HepG2 (cell line): Measurements from ENCODE around the gene LMX1B. TPM values are rescaled to one million over a fixed set of nuclear protein-coding genes. Genes with fewer than 3 reads are reported as not detected.

ENCODE experiments used
- ATAC-seq: fragments of 200-7000 bp; cut with Tn5 transposase; 3 replicates; pipeline ENCODE4 v1.9.1; 2020; ENCODE audit warnings: mild to moderate bottlenecking, moderate library complexity
- BruUV-seq: library from RNA; stranded (reverse); fragments of 400-500 nt; replicated peaks from 2 replicates; lab custom pipeline; 2021; lab: Mats Ljungman, UMichigan
- CTCF ChIA-PET: fragments of 300-600 bp; formaldehyde crosslinking; extraction: SDS; loops from one replicate; lab custom pipeline; 2021; ENCODE audit warnings: low total read pairs, inconsistent platforms, low intra/inter-chr PET ratio; lab: Yijun Ruan, JAX
- POLR2A ChIA-PET: fragments of 350-600 bp; sonication (Branson Sonifier 250); formaldehyde crosslinking; loops from one replicate; lab custom pipeline; 2020; ENCODE audit warnings: antibody characterized with exemption, inconsistent platforms; lab: Yijun Ruan, JAX
- DNase-seq: peaks from one replicate; pipeline ENCODE4 v3.0.0-alpha.2; 2015; ENCODE audit warnings: low spot score
- FAIRE-seq: peaks from 3 replicates; lab custom pipeline; 2011; peaks lifted over from hg19 to GRCh38; lab: Jason Lieb, UNC
- H2AFZ ChIP-seq: one replicate; pipeline ENCODE4 v1.6.1; 2011; ENCODE audit warnings: low read length, inconsistent platforms
- H3K27ac ChIP-seq: fragments of 300-600 bp; 3 replicates; pipeline ENCODE4 v1.8.0; 2011; ENCODE audit warnings: mixed run types, mild to moderate bottlenecking, mixed read lengths, low read length, inconsistent platforms; ENCODE audit not compliant: insufficient read depth; ENCODE audit errors: extremely low read length
- H3K27me3 ChIP-seq, 2 experiments: fragments of 200-600 bp in 1 of 2; 2 replicates in 1 of 2; 3 replicates in 1 of 2; pipeline versions ENCODE4 v1.6.0 to v1.8.0; 2011; ENCODE audit warnings: low read length in 2 of 2, mild to moderate bottlenecking in 2 of 2, moderate library complexity in 2 of 2, inconsistent platforms in 1 of 2; ENCODE audit not compliant: insufficient read depth in 2 of 2, control insufficient read depth in 1 of 2
- H3K36me3 ChIP-seq, 2 experiments: fragments of 200-600 bp in 1 of 2; replicated peaks in 1 of 2; 2 replicates in 1 of 2; 3 replicates in 1 of 2; pipeline versions ENCODE4 v1.5.1 to v1.8.0; 2011; ENCODE audit warnings: low read length in 2 of 2, inconsistent platforms in 1 of 2; ENCODE audit not compliant: insufficient read depth in 2 of 2, control insufficient read depth in 1 of 2
- H3K4me1 ChIP-seq: 2 replicates; pipeline ENCODE4 v1.5.1; 2012; ENCODE audit warnings: low read length, inconsistent platforms; ENCODE audit not compliant: insufficient read depth
- H3K4me2 ChIP-seq: 2 replicates; pipeline ENCODE4 v1.6.0; 2011; ENCODE audit warnings: low read depth, low read length, inconsistent platforms
- H3K4me3 ChIP-seq, 3 experiments: fragments of 200-600 bp in 1 of 3; sonication (generic), shearing (Covaris generic) in 1 of 3; replicated peaks in 1 of 3; 2 replicates each; pipeline ENCODE4 v1.5.1; 2011 to 2016; ENCODE audit warnings: low read length in 3 of 3, inconsistent platforms in 2 of 3, low read depth in 2 of 3, mild to moderate bottlenecking in 2 of 3, control low read depth in 1 of 3, mixed read lengths in 1 of 3; ENCODE audit not compliant: insufficient read depth in 1 of 3
- H3K79me2 ChIP-seq: one replicate; pipeline ENCODE4 v1.6.1; 2011; ENCODE audit warnings: low read length, inconsistent platforms; ENCODE audit not compliant: insufficient read depth
- H3K9ac ChIP-seq: 2 replicates; pipeline ENCODE4 v1.6.0; 2011; ENCODE audit warnings: mild to moderate bottlenecking, low read depth, low read length, inconsistent platforms; ENCODE audit not compliant: insufficient read depth
- H3K9me3 ChIP-seq: 2 replicates; pipeline ENCODE4 v1.5.1; 2012; ENCODE audit warnings: mild to moderate bottlenecking, low read length
- H4K20me1 ChIP-seq: 2 replicates; pipeline ENCODE4 v1.6.0; 2011; ENCODE audit warnings: inconsistent platforms, mild to moderate bottlenecking, low read length, moderate library complexity; ENCODE audit not compliant: insufficient read depth
- CBX2 ChIP-seq, 2 experiments: fragments of 200-600 bp in 1 of 2; sonication (generic); formaldehyde crosslinking in 1 of 2; IDR thresholded peaks; 2 replicates each; pipeline versions ENCODE4 v1.7.0 to v1.8.1; 2018 to 2022; ENCODE audit warnings: low read depth in 2 of 2, low read length in 1 of 2, mild to moderate bottlenecking in 1 of 2, missing genetic modification reagents in 1 of 2
- GPN1 ChIP-seq: sonication (generic); formaldehyde crosslinking; IDR thresholded peaks from 2 replicates; pipeline ENCODE4 v1.5.1; 2020; ENCODE audit warnings: missing genetic modification reagents, borderline replicate concordance
- MAFK ChIP-seq, 2 experiments: IDR thresholded peaks in 1 of 2; conservative IDR thresholded peaks in 1 of 2; 2 replicates each; pipeline ENCODE4 v1.6.1; 2011; ENCODE audit warnings: improper control_type of control experiment in 2 of 2, low read length in 2 of 2
- MTF2 ChIP-seq: sonication (generic); formaldehyde crosslinking; IDR thresholded peaks from 2 replicates; pipeline ENCODE4 v1.5.0; 2020; ENCODE audit warnings: missing genetic modification reagents, borderline replicate concordance
- TEAD3 ChIP-seq: optimal IDR thresholded peaks from 2 replicates; pipeline ENCODE3; 2016; ENCODE audit warnings: borderline replicate concordance
- ZNF607 ChIP-seq: sonication (generic); formaldehyde crosslinking; IDR thresholded peaks from 2 replicates; pipeline ENCODE4 v1.5.1; 2020; ENCODE audit warnings: missing genetic modification reagents, mild to moderate bottlenecking, borderline replicate concordance
- ZSCAN30 ChIP-seq: sonication (generic); formaldehyde crosslinking; IDR thresholded peaks from 2 replicates; pipeline ENCODE4 v1.5.0; 2020; ENCODE audit warnings: mild to moderate bottlenecking, missing genetic modification reagents
- WGBS: methylation state at CpG from one replicate; pipeline ENCODE4 v1.1.6; 2017; ENCODE audit warnings: low lambda C conversion rate; 5-methylcytosine and 5-hydroxymethylcytosine counted together
- in situ Hi-C: cut with HindIII; loops from 2 replicates; pipeline ENCODE4 v1.10.0; 2017; ENCODE audit warnings: low pct_unique_long_range_greater_than_20kb; ENCODE audit not compliant: extremely low pct_ligation_motif_present
- intact Hi-C: fragments of 100-400 bp; cut with micrococcal nuclease; formaldehyde crosslinking; loops from one replicate; pipeline ENCODE4 v1.10.0; 2022; ENCODE audit not compliant: unreplicated experiment
- polyA plus RNA-seq, 8 experiments: library from polyadenylated mRNA; depleted of rRNA in 3 of 8; stranded (reverse) in 7 of 8; unstranded in 1 of 8; fragments of >200 nt; fragmentation: Illumina TruSeq in 4 of 8; extraction: Trizol in 4 of 8; gene quantifications; 2 replicates each; pipeline versions ENCODE4 v1.2.1 to v1.2.3, GENCODE V29; 2011 to 2016; ENCODE audit warnings: low read depth in 4 of 8, missing spikeins in 1 of 8, mixed read lengths in 1 of 8; ENCODE audit not compliant: insufficient read depth in 1 of 8
- total RNA-seq, 5 experiments: library from RNA; depleted of rRNA; stranded (reverse); fragments of >200 nt; fragmentation: Illumina TruSeq; extraction: Trizol; gene quantifications; 2 replicates each; pipeline ENCODE4 v1.2.3, GENCODE V29; 2016; ENCODE audit warnings: low read depth in 1 of 5

Gene LMX1B
- total and polyA plus RNA-seq, 2 of the 13 experiments (the other 11 are each of a cell fraction or from before 2014, with no cell fraction given): not detected

- Histone ChIP-seq H3K4me3 (no peak overlapping the region), H3K4me1 (no peaks in the 10 kb centered on the region), H3K9ac (no peak overlapping the region), H4K20me1 (no peaks in the 10 kb centered on the region), H3K36me3 (no peaks in the 10 kb centered on the region), H3K4me2 (no peak overlapping the region), H2AFZ (no peak overlapping the region), H3K79me2 (no peaks in the 10 kb centered on the region), H3K27me3 (peaks cover 31 to 100% of the 10 kb centered on the region in 2 experiments; a peak in 4 of 5 replicates), H3K9me3 (no peaks in the 10 kb centered on the region), H3K27ac (no peak overlapping the region)
- no peak for DNase-seq
- intact Hi-C loops (no loop called here), in situ Hi-C loops (no loop called here)
- TF ChIP-seq TEAD3 (no peak), GPN1 (no peak), MTF2 (CRISPR knock-in tag) (no peak), MAFK (conservative IDR thresholded peaks at IDR 0.05 in 1 of 2, IDR thresholded peaks at IDR 0.05 in 1 of 2; ENCODE audit: low read length in 2 of 2) (no peak)
- WGBS: 33% methylated on average over 25 of the region's 52 CpGs
- ATAC-seq: no peak
- BruUV-seq: no TSS peak
- CTCF ChIA-PET: no interaction called here
- POLR2A ChIA-PET: no interaction called here
- FAIRE-seq: no peak
These were observed 10.1 kb downstream of the LMX1B start for GRCh38 chr9:126623667-126624478.

DNA sequence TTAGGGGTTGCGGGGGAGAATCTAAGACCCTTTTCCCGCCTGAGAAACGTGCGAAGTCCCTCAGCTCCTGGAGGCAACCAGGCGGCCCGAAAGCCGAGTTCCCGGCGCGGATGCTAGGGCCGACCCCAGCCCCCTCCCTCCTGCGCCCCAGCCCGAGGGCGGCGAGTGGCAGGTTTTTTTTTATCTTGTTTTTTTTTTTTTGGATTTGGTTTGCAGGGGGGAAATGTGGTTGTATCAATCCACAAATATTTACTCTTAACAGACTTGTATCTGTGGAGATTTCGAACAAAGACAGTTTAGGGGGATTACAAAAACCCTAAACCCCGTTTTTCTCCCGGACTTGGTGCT is 10.7 kb downstream of the LMX1B start:
- WGBS: 29% methylated on average over 18 of the region's 18 CpGs
- no peaks in the 10 kb centered on the region for H3K79me2 ChIP-seq
- H3K4me1 ChIP-seq: no peaks in the 10 kb centered on the region
- ChIA-PET CTCF (no interaction called here), POLR2A (no interaction called here)
- H3K36me3 ChIP-seq: no peaks in the 10 kb centered on the region
- DNase-seq (no peak), ATAC-seq (no peak), FAIRE-seq (no peak)
- no peak overlapping the region for H3K27ac ChIP-seq
- in situ Hi-C loops: no loop called here
- no peak overlapping the region for H3K9ac ChIP-seq
- no TSS peak for BruUV-seq
- TF ChIP-seq ZNF607 (no peak), ZSCAN30 (CRISPR knock-in tag) (no peak), CBX2 (IDR thresholded peaks at IDR 0.05; ENCODE audit: low read depth, low read length) (0 out of 2 replicates have a peak, but pooled peaks have one; percentile 30), CBX2 (CRISPR knock-in tag; IDR thresholded peaks at IDR 0.05; ENCODE audit: low read depth) (no peak)
- no peaks in the 10 kb centered on the region for H3K9me3 ChIP-seq
- H3K4me2 ChIP-seq: no peak overlapping the region
- no peaks in the 10 kb centered on the region for H4K20me1 ChIP-seq
- H3K27me3 ChIP-seq: peaks cover 29 to 100% of the 10 kb centered on the region in 2 experiments; a peak in 4 of 5 replicates
- no peak overlapping the region for H2AFZ ChIP-seq
- H3K4me3 ChIP-seq: no peak overlapping the region
- intact Hi-C loops: no loop called here
